GM18511 (cell line): ENCODE measurements around the gene TP53INP2.
"Not testable (repeated sequence)": the region's sequence is repeated elsewhere in the genome, so short reads cannot be mapped to it uniquely, and the experiment has no call there.

ENCODE experiments used
- ATAC-seq: cut with Tn5 transposase; IDR thresholded peaks from one replicate; pipeline ENCODE4 v1.9.1; 2021; ENCODE audit warnings: mild to moderate bottlenecking, moderate library complexity; ENCODE audit not compliant: unreplicated experiment

The TP53INP2 gene

DNA sequence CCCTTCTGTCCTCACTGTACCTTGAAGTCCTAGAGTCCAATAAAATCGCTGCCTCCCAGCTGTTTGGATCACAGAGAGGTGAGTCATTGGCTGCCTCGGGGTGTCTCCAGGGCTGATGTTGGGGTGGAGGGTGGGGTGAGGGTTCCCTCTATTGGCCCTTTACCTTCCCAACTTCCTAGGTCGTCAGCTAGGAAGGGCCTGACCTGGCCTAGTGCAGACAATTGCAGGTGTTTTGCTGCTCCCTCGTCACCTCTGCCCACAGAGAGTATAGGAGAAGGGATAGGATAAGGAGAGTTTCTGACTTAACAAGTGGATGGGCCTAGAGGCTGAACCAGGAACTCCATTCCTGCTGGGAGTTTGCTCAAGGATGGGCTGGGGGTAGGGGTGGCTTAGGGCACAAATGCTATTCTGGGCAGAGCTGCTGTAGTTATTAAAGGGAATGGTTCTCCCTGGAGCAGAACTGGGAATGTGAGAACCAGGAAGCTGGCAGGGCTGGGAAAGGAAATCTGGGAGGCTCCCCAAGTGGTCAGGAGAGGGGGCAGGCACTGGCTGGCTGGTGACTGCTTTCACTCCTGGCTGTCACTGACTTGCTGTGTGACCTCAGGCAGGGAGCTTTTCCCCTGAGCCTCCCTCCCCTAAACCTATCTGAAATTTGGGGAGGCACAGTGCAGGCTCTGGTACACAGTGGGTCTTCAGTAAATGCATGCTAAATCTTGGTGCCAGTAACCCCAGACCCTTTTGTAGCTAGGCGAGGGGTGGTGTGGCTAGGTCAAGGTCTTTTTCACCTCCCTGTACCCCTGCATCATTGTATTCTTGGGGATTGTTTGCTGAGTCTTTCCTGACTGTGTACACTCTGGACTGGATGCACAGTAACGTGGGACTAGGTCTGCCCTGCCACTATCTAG lies 1.5 kb downstream of the TP53INP2 start:
- ATAC-seq, result no peak

DNA sequence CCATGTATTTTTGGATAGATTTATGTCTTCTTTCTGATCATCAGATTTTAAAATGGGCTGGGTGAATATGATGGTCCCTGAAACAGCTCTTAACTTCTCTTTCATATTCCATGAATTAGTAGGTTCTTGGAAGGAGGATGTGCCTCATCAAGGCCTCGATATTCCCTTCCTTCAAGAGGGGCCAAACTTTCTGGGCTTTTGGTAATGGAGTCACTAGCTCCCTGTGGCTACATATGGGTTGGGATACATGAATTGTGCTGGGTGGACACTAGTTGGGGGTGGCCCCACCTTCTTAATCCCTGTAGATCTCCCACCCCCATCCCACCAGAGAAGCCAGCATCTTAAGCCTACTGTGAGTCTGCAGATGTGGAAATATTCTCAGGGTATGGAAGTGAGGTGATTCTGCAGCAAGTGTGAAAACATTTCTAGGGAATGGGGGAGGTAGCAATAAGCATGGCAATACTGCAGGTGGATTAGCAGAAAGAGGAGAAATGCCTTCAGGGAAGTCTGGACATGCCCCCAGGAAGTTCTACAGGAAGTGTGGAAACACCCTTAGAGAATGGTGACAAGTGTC lies 2.2 kb downstream of the TP53INP2 start:
- ATAC-seq, result no peak

DNA sequence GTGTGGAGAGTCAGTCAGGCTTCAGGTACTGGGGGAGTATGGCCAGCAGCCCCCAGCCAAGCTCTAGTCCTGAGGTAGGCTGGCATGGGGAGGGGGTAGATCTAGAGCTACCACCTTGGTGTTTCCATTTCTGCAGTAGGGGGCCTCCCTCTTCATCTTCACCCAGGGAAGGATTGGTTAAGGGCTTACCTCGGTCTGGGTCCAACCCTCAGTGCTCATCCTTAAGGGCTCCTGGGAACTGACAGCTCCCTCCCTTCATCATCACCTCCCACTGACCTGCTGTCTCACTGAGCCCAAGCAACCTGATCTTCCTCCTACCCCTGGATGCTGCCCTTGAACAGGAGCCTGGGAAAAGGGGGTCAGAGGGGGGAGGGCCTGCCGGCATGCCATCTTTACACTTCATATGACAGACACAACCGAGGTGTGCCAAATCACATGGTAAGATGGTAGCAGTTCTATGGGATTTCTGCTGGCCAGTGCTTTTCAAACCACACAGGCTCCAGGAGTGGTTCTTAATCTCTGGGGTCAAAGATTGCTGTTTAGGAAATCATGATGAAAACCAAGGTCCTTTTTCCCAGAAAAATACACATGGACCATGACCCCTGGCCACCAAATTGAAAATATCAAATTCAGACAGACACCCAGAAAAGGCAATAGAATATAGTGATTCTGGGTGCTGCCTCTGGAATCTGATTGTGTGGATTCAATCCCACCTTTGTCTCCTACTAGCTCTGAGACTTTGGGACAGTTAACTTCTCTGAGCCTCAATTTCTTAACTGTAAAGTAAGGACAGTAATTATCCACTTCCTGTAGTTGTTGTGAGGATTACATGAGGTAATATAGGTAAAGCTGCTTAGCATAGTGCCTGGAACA lies 3.0 kb downstream of the TP53INP2 start:
- ATAC-seq, result no peak

DNA sequence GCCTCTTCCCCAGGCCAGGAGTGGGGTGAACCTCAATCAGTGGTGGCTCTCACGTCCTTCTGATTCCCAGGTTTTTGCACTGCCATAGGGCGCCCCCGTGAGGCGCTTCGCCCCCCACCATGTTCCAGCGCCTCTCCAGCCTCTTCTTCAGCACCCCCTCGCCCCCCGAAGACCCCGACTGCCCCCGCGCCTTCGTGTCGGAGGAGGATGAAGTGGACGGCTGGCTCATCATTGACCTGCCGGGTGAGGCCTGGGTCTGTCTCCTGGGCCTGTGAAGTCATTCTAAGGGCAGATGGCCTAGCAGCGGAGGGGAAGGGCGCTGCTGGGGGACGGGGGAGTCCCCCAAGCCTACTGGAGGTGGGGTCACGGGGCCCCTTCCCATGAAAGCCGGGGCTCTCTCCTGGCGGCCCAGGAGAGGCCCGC lies 4.5 kb downstream of the TP53INP2 start:
- ATAC-seq, result peak; percentile 1

DNA sequence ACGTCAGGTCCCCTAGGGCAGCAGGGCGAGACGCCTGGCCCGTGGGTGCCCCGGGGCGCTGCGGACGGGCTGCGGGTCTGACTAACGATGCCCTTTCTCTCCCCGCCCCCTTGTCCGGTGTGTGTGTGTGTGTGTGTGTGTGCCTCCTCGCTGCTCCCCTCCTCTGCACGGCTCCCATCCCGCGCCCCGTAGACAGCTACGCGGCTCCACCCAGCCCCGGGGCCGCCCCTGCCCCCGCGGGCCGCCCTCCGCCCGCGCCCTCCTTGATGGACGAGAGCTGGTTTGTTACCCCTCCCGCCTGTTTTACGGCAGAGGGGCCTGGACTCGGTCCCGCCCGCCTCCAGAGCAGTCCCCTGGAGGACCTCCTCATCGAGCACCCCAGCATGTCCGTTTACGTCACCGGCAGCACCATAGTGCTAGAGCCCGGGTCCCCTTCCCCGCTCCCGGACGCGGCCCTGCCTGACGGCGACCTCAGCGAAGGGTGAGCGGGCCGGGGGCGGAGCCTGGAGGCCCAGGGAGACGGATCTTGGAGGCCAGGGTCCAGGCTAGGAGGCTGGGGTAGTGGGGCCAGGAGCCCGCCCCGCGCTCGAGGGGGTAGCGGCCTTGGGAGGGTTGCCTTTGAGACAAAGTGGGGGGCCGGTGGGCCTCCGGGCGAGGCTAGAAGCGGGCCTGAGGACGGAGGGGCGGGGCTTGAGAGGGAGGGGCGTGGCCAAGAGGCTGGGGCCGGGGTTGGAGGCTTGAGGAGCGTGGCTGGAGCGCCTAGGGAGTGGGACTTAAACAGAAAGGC lies 5.1 kb downstream of the TP53INP2 start:
- ATAC-seq, result peak; percentile 52

DNA sequence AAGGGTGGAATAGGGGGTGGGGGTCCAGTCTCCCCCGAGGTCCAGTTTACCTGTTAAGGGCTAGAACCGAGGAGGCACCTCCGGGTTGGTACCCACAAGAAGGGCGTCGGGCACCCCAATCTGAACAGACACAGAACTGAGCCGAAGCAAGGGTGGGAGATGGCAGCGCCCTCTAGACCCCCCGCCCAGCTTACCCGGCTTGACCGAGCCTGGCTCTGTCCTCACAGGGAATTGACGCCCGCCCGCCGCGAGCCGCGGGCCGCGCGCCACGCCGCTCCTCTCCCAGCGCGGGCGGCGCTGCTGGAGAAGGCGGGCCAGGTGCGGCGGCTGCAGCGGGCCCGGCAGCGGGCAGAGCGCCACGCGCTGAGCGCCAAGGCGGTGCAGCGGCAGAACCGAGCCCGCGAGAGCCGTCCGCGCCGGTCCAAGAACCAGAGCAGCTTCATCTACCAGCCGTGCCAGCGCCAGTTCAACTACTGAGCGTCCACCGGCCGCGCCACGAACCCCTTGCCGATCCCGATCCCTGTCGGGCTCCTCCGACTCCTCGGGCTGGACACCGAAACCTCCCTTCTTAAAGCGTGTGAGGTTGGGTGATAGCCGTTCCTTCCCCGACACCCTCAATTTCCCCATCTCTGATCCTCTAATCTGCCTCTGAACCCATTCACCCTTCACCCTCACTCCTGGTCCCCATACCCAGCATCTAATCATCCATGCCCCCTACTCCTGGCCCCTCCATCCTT lies 5.9 kb downstream of the TP53INP2 start:
- peak; percentile 33 for ATAC-seq

DNA sequence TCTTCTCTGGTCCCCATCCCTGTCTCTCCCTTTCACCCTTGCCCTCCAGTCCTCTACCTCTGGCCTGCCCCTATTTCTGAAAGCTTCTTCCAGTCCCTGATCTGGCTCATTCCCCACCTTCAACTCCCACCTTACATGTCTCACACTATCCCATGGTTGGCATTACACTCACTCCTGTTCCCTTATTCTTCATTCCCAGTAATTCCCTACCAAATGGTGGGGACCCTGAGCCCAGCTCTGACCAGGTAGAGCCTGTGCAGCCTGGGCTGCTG lies 6.4 kb downstream of the TP53INP2 start:
- ATAC-seq, result no peak

DNA sequence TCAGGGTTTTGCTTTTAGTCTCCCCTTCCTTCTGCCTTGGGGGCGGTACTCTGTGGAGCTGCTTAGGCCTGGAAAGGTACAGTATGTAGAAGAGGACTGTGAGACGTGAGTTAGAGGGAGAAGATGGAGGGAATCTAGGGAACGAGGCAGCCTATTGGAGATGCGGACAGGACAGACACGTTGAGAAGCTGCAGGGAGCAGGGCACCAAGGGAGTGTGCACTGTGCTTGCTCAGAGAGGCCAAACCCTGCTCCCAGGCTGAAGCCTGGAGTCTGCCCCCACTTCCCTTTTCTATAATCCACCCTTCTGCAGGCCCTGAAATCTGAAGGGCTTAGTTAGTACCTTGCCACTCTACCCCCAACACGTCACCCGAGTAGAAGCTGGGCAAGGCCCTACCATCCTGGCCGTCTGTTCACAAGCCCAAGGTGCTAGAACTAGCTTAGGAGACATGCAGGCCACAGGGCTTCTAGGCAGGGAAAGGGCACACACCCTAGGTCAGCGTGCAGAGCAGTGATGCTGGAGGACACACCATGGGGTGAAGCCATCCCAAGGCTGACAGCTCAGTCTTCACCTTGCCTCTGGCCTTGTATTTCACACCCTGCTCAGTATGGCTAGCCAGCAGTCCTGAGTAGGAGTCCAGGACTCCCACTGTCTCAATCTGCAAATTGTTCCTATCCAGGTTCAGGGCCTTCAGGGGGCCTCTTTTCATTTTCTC lies 6.9 kb downstream of the TP53INP2 start:
- no peak for ATAC-seq

DNA sequence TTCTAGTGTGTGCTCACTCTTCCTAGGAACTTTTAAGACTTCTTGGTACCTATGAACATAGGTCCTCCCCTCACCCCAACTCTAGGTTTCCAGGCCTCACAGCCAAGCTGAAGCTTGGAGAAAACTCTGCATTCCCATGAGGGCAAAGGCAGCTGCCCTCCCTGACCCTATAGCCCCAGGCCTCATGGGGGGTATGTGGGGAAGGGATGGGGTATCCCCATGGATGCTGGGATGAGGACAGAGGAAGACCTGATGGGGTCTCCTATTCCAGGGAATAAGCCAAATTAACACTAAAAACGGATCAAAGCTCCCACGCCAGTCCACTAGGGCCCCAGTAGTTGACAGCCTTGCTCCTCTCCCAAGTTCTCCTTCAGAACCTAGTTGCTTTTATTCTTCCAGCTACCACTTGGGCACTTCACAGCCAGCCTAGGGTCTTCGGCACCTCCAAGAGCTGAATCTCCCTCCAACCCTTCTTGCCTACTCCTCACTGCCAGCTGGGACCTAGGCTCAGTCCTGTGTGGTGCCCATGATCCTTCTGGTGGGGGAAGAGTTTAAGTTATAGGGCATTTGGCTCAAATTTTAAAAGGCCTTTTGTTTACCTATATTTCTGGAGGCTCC lies 7.8 kb downstream of the TP53INP2 start:
- ATAC-seq, result no peak

DNA sequence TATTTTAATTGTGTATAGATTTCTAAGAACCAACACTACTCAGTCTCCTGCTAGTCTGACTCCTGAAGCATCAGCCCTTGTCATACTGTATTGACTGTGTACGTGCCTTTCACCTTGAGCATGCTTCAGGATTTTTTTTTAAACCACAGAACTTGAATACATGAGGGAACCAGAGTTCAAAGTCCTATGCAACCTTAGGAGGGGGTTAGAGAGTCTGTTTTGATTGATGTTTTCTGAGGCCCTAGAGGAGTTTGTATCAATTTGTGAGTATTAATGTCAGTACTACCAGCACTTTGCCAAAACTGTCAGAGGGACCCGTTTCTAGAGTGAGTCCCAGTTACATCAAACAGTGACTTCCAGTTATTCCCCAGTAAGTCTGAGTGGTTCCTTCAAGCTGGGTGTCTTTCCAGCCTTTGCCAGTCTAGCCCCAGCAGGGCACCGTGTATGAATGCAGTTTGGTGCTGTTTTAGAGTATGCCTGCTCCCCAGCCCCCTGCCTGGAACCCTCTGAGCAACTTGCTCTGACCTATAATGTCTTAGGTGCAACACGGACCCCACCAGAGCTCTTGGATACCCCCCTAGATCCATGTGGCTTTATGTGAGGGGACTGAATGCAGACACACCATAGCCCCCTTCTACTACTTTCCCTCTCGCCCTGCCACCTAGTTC lies 8.5 kb downstream of the TP53INP2 start:
- no peak for ATAC-seq

DNA sequence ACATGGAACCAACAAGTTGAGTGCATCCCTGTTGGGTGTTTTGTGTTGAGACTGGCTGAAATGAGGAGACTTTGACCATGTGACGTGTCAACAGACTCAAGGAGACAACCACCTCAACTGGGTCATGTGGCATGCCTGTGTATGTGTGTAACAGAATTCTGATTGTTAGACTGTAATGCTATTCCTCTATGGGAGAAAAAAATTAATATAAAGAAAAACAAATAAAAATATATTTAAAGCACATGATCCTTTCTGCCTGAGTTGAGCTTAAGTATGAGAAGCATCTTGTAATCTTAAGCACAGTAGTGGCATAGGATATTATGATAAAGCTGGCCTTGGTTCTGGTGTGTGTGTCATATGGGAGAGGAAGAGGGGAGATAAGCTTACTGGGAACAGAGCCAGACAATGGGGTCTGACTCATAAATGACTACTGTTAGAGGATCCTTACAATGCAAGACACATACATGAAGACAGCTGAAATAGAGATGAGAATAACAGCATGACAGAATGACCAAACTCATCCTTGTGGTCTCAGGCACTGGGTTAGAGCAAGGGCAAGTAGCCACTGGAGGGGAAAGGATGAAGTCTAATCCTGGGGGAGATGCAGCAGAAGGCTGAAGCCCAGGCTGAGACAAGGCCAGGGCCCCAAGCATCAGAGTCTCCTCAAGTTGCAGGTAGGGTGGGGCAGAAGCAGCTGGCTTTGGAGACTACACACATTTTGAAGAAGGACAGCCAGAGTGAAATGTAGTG lies 9.2 kb downstream of the TP53INP2 start:
- no peak for ATAC-seq

DNA sequence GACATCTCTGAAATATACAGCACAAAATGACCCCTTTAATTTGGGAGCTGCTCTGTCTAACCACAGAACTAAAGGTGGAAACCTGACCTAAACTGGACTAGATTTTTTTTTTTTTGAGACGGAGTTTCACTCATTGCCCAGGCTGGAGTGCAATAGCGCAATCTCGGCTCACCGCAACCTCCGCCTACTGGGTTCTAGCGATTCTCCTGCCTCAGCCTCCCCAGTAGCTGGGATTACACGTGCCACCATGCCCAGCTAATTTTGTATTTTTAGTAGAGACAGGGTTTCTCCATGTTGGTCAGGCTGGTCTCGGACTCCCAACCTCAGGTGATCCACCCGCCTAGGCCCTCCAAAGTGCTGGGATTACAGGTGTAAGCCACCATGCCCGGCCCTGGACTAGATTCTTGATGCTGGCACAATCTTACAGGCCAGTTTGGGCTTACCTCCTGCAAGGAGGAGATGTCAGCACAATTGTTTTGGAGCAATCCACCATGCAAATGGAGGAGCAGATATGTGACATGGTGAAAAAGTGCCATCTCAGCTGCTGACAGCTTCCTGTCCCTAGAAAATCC lies 9.9 kb downstream of the TP53INP2 start:
- not testable (repeated sequence) for ATAC-seq

DNA sequence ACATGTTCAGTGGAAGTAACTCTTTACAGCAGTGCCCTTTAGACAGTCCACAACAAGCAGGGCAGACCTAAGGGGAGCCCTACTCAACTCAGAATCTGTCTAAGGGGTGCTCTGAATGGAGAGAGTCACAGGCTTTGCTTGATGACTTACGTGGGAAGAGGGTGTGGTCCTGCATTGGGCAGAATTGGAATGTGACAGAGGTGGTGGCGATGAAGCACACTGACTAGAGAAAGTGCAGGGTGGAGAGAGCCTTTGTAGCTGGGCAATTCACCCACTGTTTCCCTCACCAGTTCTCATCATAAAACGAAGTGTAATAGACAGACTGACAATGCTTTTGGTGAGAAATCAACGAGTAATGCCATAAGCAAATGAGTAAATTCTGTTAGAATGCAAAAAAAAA lies 11.2 kb downstream of the TP53INP2 start:
- no peak for ATAC-seq

DNA sequence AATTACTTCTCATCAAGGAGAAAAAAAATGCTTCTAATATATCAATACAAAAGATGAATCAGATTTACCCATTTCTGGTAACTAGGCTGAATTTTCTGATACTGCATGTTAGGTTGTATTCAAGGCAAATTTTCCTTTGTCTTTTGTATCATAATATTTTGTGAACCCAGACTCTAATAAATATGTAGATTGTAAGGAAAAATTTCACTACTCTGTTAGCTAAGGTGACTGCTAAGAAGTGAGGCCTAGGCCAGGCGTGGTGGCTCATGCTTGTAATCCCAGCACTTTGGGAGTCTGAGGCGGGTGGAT lies 12.7 kb downstream of the TP53INP2 start:
- ATAC-seq, result no peak

DNA sequence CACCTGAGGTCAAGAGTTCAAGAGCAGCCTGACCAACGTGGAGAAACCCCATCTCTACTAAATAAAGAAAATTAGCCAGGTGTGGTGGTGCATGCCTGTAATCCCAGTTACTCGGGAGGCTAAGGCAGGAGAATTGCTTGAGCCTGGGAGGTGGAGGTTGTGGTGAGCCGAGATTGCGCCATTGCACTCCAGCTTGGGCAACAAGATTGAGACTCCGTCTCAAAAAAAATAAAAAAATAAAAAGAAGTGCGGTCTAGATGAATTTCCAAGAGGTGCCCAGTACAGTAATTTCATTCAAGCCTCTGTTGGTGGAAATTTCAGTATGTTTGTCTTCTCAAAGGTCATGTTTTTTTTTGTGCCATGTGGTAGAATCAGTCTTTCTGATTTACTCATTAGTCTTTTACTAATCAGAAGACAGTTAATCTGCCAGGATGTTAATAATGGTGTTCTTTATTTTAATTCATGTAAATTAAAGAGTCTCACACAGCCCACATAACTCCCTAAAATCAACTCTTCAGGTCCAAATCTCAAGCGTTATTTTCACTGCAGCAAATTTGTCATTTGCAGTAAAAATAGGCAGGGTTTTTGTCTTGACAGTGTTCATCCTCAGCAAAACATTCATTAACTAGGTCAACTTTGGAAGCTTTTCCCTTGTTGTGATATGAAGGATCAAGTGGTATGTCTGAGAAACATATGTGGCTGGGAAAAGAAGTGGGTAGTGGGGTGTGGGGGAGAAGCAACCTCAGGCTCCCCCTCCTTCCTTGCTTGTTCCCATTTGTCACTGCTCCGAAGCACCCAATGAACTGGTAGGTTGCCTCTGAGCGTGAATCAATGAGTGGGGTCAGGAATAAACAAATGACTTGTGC lies 13.3 kb downstream of the TP53INP2 start:
- no peak for ATAC-seq

DNA sequence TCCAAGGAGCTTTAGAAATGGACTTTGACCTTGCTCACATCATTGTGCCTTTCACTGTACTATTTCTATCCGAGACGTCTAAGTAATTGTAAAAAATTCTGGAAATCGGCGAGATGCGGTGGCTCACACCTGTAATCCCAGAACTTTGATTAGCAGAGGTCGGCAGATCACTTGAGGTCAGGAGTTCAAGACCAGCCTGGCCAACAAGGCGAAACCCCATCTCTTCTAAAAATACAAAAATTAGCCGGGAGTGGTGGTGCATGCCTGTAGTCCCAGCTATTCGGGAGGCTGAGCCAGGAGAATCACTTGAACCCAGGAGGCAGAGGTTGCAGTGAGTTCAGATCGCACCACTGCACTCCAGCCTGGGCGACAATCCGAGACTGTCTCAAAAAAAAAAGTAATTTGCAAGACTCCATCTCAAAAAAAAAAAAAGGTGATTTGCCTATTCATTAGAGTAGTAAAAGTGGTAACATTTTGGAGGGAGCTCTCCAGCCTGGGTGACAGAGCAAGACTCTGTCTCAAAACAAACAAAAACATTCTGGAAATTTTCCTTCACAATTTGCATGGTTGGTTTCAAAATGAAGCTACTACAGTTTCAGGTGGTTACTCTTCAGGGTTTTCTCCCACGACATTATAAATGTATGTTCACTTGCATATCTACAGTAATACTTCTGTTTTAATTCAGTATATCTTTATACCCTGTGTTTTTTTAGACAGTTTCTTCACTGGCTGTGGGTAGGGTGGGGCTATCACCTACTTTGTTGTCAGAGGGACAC lies 15.3 kb downstream of the TP53INP2 start:
- ATAC-seq, result peak; percentile 92
